SH-SY5Y (cell line): Measurements from ENCODE around the gene PDGFRB.

Experiments used
- GATA2 ChIP-seq: IDR thresholded peaks from 2 replicates; pipeline ENCODE4 v1.6.1; 2011; ENCODE audit warnings: mild to moderate bottlenecking, low read depth, low read length
- GATA3 ChIP-seq: IDR thresholded peaks from 2 replicates; pipeline ENCODE4 v1.6.1; 2011; ENCODE audit warnings: low read depth, mild to moderate bottlenecking, low read length, moderate library complexity

DNA sequence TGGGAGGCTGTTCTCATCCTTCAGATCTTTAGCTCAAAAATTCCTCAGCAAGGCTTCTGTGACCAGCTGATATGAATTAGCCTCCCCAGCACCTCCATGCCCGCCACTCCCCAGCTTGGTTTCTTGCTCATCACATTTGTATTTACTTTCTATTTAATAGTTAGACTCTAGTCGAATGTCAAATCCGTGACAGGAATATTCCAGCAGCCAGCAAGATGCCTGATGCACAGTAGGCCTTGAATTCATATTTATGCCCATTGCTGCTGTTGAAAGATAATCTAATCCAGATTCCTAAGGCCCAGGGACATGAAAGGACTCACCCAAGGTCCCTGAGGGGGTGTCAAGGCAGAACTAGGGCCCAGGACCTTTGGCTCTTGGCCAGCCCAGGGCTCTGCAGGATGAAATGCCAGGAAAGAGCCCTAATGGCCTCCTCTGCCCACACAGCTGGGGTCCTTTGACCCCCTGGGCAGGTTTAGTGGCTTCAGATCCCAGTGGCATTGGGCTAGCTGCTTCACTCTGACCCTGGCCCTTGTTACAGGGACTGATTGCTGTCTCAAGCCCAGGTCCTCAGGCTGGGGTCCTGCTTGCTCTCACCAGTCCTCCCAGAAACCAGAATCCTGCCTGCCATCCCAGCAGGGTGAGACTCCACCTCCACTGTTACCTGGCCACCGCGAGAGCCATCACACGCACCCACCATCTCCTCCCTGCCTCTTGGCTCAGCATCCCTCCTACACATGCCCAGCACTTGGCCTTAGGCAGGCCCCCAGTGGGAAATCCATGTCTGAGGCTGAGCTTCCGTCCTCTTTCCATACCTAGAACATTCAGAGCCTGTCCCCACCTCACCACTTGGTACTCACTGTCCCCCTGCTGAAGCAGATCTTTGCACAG, 76.6 kb downstream of the PDGFRB start:
- TF ChIP-seq GATA3 (no peak), GATA2 (no peak)
